Daoy (cell line): ENCODE measurements around the gene AMOT. TPM values are rescaled to one million over a fixed set of nuclear protein-coding genes. Genes with fewer than 3 reads are reported as not detected.

Experiments
- DNase-seq: peaks from one replicate; pipeline ENCODE4 v3.0.0-alpha.2; 2015; ENCODE audit warnings: low read depth
- total RNA-seq: library from RNA; depleted of rRNA; stranded (reverse); fragments of >200 nt; shearing (Covaris generic); gene quantifications from 2 replicates; pipeline ENCODE4 v1.2.3, GENCODE V29; 2014; rRNA removed

AMOT gene
- total RNA-seq, 1 experiment from 2014 or later = 0.80 TPM

DNA sequence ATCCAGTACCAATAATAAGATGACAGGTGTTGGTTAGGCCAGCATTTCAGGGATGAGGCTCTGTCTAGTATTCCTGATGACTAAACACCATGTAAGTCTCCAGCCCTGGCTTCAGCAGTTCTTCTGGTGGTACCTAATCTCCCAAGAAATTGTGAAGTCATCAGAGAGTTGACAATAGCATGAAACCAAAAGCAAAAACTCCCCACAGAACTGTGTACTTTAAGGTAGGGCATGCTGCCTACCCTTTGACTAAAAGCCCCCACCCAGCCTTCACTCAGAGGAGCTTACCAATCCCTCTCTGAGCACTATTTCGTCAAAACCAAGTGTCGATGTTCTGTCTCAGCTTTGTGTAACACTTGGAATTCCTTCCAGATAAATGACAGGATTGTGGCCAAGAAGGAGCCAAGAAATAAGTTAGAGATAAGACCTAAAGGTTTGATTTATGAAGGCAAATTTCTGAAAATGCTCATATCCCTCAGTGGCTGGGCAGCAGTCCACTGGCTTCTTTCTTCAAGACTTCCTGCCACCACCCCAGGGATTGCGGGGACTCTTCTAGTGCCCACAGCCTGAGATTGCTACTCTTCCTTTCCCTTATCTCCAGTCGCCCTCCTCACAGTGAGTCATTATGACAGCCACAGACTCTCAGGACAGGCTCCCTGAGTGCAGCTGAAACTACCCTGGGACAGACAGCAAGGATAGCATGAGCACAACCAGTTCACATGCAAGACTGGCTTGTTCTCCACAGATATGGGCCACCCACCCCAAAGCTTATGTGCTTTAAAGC, 93.6 kb downstream of the AMOT start:
- DNase-seq = peak; percentile 10

DNA sequence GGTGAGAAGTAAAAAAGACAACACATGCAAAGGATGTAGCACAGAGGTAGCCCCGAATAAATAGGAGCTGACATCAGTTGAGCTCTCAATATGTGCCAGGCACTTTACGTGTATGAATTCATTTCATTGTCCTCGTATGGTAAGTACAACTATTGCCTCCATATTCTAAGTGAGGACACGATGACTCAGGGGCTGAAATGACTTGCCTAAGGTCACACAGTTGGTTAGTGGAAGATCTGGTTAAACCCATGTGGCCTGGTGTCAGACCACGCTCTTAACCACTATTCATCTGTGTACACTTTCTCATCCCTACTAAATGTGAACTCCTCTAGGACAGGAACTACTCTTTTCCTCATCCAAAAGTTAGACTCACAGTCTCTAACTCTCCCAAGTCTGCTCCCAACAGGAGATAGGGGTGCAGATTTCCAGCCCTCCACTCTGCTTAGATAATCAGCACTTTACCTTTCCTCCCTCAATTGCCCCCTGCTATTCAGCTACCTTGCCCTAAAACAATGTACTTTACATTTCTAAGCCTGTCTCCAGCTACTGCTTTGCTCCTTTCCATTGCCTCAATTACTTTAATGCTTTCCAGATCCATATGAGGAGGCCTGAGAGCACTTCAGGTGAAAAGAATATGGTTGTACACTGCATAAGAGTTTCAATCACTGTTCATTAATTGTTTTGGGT, 102.1 kb downstream of the AMOT start:
- DNase-seq = no peak

DNA sequence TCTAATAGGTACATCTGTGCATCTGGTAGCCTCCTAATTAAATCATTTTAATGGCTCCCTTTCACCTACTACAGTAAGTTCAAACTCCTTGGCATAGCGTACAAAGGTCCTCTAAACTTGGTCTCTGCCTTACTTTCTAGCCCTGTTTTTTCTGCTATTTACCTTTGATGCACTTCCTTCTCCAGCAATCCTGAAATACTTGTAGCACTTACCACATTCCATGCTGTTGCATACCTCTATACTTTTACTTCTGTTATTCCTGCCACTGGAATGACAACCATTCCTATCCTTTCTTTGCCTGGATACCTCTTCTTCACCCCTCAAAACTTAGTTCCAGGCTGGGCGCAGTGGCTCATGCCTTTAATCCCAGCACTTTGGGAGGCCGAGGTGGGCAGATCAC, 104.3 kb downstream of the AMOT start:
- DNase-seq = no peak

DNA sequence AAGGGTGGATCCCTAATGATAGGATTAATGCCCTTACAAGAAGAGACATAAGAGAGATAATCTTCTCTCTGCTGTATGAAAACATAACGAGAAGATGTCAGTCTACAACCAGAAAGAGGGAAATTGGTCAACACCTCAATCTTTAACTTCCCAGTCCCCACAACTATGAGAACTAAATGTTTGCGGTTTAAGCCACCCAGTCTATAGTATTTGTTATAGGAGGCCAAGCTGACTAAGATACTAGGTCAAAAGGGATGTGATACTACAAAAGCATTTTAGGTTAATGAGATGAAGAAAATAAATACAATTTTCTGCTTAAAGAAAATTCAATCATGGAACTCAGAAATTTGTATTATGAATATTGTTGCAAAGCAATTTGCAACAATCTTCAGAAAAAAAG, 105.5 kb downstream of the AMOT start:
- no peak for DNase-seq

DNA sequence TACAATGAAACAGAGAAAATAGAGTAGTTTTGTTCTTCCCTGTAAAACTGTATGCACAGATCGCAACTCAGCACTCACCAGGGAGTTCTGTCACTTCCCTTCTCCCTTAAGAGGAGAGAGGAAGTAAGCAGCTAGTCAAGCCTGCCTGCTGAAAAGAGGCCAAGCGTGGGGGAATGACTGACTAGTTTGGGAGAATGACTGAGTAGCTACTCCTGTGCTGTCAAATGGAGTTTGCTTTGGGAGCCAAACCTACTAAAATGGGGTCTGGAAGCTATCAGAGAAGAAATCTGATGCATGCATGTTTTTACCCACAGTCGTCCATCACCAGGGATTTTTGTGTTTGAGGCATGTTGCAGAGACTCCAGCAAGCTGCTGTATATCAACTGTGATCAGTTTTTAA, 106.3 kb downstream of the AMOT start:
- no peak for DNase-seq

DNA sequence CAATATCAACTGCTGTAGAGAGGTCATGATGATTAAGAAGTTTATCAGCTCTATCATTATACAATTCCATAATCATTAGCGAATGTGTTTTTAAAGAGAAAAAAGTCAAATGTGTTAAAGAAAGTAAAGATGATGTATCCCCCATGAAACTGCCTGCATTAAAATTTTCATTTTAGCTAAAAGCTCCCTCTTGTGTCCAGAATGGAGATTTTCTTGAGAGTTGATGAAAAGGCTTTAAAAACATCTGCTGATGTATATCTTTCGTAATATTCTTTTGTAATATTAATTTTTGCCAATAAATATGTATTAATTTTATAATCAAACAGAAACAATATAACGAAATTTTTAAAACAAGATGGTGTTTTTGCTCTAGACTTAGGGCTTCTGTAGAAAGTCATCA, 108.8 kb downstream of the AMOT start:
- no peak for DNase-seq

Other genes starting within 250 kb of the AMOT start
- not detected in 2 replicates for gene LHFPL1, start 160.9 kb downstream of the AMOT start, total RNA-seq